ENCODE results near the gene HRAS.
A peak's percentile ranks its signal among the peaks of the same experiment; 100 is the strongest.

HRAS gene

GRCh38 chr11:535519-536454 lies at the start of gene HRAS:
TSS of gene HRAS (minus strand) at chr11:535576.
- DNase-seq, result peak; percentile 98

DNA sequence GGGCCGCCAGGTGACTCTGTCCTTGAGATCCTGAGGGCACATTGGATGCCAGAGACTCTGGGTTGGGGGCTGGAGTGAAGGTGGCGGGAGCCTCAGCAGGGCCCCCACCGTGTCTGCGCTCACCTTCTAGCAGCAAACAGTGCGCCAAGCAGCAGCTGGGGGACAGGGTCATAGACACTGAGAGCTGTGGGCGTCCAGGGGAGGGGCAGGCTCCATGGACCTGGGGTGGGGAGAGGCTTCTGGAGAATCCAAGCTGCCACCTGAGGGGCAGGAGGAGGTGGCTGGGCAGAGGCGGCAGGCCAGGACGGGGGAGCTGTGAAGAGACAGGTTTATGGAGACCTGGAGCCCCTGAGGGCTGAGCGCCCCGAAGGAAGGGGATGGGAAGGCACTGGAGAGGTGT lies 48.9 kb upstream of the HRAS start:
- DNase-seq, result no peak

DNA sequence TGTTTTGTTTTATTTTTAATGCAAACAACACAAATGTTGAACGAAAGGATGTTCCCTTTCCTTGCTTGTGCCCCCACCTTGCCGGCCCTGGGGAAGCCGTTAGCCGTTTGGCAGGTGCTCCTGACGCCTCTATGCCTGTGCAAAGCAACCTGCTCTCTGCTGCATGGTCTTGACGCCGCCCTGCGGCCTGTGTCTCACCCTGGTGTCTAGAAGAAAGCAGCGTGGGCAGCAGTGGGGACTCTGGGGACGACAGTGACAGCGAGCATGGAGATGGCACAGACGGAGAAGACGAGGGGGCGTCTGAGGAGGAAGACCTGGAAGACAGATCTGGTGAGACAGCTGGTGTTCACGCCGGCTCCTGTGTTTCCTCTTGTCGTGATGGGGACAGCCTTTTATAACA lies 46.4 kb upstream of the HRAS start:
- no peak for DNase-seq

DNA sequence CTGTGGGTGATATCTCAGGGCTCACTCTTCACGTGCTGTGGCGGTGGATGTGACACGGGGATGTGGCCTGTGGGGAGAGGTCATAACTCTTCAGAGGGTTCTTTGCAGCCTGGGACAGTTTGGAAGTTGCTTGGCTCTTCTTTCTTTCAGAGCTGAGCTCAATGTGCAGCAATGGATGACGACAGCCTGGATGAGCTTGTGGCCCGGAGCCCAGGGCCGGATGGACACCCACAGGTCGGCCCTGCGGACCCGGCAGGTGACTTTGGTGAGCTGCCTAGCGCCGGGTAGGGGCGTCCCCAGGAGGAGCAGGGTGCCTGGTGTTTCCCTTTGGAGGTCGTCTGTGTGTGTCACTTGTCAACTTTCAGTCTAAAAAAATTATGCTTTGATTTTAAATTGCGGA lies 46.0 kb upstream of the HRAS start:
- DNase-seq, result no peak

DNA sequence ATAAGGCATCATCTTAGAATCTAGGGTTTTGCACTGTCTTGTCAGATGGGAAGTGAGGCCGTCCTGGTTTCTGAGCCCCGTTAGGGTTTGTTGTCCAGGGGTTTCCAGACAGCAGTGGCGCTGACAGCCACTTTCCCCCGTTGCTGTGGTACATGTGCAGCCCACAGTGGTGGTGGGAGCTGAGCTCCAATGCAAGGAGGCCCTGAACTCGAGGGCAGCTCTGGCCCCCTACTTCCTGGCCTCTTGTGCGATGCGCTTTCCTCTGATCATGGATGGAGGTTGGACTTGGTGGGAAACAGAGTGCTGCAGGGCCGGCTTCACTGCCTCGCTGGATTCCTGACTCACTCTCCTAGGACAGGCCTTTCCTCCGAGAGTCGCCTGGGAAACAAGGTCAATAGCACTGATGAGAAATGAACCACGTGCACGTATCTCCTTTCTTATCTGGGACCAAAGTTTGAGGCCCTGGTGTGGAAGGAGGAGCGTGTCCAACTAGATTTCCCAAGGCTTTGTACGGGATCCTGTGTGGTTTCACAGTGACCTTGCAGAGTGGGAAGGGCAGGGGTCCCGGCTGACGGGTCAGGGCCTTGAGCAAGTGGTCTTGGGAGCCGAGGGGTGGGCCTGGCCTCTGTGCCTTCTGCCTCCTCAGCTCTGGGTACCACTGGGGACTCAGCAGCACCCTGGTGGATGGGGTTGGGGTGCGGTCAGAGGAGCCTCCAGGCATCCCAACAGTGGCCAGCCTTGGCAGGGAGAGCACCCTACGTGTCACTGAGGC lies 44.6 kb upstream of the HRAS start:
- DNase-seq, result no peak

DNA sequence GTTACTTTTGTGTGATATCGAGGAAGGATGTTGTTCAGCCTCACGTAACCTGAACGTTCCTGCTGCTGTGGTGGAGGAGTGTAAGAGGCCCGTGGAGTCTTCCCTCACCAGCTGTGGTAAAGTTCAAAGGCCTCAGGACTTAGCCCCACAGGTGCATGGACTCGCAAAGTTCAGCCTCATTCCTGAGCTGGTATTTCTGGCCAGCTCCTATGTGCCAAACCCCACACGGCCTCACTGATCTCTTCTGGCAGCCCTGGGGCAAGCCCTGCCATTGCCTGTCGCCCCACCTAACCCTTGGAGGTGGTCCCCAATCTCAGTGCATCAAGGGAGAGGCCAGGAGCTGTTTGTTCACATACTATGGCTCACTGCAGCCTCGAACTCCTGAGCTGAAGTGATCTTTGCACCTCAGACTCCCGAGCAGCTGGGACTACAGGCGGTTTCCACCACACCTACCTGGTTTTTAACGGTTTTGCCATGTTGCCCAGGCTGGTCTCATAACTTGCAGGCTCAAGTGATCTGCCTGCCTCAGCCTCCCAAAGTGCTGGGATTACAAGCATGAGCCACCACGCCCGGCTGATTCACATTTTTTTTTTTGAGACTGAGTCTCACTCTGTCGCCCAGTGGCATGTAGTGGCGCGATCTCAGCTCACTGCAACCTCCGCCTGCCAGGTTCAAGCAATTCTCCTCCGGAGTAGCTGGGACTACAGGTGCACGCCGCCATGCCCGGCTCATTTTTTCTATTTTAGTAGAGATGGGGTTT lies 43.1 kb upstream of the HRAS start:
- DNase-seq, result no peak

GRCh38 chr11:577611-577894 lies 42.2 kb upstream of the HRAS start:
- DNase-seq, result no peak

DNA sequence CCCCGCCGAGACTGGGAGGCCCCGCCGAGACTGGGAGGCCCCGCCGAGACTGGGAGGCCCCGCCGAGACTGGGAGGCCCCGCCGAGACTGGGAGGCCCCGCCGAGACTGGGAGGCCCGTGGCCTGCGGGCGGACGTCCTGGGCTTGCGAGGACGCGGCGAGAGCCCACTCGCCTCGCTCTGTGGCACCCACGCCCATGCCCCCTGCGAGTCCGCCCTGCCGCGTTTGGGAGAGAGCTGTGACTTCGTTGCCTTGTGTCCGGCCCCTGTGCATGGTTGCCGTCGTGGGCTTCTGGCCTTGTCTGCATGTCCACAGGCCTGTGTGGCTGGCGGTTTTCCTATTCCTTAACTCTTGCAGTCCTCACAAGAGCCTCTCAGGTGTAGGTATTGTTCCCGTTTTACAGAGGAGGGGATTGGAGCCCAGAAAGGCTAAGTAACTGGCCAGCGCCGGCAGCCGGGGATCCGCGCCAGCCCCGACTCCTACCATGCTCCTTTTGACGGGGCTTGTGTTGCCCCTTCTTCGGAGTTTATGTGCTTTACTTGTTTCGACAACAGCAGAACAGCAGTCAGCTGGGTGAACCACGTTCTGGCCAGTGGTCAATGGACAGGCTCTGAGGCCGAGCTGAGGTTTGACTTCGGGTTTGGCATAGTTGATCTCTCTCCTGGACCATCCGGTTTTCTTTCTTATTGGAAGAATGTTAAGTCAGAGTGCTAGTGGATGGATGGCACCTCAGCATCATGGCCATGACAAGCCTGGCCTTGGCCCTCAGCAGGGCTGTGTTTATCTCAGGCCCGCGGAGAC lies 41.6 kb upstream of the HRAS start:
- no peak for DNase-seq

DNA sequence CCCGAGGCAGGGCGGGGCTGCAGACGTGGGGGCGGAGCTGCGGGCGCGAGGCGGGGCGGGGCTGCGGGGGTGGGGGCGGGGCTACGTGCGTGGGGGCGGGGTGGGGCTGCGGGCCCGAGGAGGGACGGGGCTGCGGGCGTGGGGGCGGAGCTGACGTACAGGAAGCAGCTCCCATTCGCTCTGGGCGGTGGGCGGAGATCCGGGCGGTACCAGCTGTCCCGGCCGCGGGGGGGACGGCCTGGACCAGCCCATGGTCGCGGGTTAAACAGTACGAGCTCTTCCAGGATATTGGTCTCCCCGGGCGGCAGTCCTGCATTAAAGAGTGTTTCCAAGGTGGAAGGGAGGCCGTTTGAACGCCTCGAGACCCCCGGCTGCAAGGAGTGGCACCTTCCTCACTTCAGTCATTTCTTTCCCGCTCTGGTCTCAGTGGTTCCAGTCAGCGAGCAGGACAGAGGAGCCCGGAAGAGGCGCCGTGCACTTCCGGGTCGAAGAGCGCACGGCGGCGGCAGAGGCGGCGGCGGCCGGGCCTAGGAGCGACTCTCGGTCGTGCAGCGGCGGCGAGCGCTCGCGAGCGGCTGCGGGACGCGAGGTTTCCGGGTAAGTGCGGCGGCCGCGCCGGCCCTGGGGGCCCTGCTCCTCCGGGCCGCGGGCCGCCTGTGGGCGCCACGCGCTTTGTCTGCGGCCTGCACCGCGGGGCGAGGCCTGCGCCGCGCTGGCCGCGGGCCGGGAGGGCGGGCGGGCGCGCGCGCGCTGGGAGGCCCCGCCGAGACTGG lies 40.8 kb upstream of the HRAS start, which contains the start of gene PHRF1:
PHRF1 (plus strand) TSS at position 475 of the 773 bp plus-strand sequence. CDS start 5,043 bp downstream, outside the sequence.
- peak; percentile 97 for DNase-seq

GRCh38 chr11:575313-575995 lies 40.1 kb upstream of the HRAS start:
- DNase-seq, result peak; percentile 40

GRCh38 chr11:574632-575312 lies 39.4 kb upstream of the HRAS start:
- DNase-seq, result no peak

GRCh38 chr11:574031-574570 lies 38.7 kb upstream of the HRAS start:
- peak; percentile 19 for DNase-seq

GRCh38 chr11:573146-573759 lies 37.9 kb upstream of the HRAS start:
- no peak for DNase-seq

GRCh38 chr11:571802-572185 lies 36.4 kb upstream of the HRAS start:
- no peak for DNase-seq

DNA sequence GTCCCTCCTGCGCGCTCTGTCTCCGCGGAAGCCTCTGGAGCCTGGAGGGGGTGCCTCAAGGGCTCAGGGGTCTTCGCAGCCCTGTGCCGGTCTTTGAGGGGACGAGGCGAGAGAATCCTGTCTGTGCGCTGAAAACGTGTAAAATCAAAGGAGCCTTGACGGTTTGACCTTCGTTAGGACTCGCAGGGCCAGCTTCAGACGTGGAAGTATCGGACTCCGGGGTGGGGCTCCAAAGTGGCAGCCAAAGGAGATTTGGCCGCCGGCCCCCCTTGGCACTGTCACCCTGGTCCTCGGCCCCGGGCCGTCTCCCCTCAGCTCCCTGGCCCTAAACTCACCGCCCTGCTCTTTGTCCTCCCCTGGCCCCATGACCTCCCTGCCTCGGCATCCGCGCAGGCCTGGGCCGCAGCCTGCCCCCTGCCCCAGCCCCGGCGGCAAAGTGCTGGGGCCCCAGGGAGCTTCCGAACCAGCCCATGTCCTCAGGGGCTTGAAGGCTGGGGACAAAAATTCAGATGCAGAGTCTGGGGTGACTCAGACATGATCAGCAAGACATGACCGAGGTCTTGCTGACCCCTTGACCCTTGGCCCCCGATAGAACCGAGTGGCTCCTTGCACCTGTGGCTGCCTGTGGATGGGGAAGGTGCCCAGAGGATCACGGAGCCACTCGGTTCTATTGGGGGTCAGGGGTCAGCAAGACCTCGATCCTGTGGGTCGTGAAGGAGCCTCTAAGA lies 33.9 kb upstream of the HRAS start:
- DNase-seq, result no peak

DNA sequence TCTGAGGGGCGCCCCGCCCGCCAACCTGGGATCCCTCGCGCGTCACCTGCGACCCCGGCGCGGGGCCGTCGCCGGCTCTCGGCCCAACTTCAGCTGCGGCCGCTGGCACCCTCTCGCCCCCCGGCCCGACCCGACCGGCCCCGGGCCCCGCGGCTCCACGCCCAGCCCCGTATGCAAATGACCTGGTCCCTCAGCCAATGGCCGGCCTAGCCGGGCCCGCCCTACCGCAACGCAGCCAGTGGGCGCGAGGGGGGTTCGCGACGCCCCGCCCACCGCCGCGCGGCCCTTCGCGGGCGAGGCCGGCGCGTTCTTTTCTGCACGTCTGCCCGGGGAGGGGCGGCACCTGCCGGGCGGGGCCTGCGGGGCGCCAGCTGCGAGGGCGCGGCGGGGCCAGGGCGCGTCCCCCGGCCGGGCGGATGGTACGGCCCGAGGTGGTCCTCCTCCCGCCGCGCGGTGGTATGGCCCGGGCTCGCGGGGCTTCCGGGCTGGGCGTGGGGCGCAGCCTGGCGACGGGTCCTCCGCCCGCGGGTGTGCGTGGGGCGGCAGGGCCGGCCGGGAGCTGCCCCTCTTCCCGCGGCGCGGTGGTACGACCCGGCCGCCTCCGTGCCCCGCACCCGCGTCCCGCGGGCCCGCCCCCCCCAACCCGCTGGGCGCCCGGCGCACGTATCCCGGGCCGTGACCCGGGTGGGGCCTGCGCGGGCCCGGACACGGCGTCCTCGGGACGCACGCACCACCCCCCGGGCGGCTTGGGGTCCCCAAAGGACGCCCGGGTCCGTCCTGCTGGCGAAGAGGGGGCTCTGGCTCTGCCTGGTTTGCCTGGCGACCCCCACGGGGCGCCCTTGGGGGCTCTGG lies 33.2 kb upstream of the HRAS start:
- peak; percentile 95 for DNase-seq

DNA sequence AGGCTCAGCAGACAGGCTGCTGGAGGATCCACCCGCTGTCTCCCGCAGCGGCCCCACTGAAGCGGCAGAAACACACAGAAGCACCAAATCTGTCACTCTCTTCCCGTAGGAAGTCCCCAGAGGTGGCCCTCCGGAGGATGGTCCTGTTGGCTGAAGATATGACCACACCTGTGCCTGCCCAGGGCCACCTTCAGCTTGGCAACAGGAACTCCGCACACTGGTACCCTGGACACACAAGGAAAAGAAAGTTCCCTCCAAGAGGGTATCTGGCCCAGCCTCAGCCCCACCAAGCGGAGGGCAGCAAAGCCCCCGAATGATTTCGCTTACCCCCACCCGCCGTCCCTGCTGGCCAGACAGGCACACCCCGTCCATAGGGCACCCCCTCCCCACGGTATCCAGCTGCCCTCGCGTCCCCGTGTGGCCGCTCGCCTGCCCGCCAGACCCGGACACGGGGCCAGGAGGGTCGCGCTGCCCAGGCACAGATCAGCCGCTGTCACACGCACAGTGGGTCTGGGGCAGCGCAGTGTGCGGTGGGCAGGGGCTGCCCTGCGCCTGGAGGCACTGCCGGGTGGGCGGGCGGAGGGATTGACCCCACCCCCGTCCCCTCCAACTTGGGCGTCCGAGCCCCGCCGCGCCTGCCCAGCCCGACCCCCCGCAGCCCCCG lies 32.4 kb upstream of the HRAS start:
- DNase-seq, result no peak

Data from CD4-positive, alpha-beta T cell treated with Interleukin-17A for 4 hours (primary cell).